AG09319 (cell line): ENCODE measurements around the gene MICU1.
A peak's percentile ranks its signal among the peaks of the same experiment; 100 is the strongest.
"Not testable (repeated sequence)": the region's sequence is repeated elsewhere in the genome, so short reads cannot be mapped to it uniquely, and the experiment has no call there.

Experiments used
- DNase-seq: peaks from one replicate; pipeline ENCODE4 v3.0.0-alpha.2; 2010; ENCODE audit warnings: low read depth; ENCODE audit errors: extremely low read depth
- CTCF ChIP-seq: IDR thresholded peaks from 2 replicates; pipeline ENCODE4 v1.5.1; 2011; ENCODE audit warnings: low read depth, mild to moderate bottlenecking, inconsistent platforms, low read length, moderate library complexity

MICU1 gene

DNA sequence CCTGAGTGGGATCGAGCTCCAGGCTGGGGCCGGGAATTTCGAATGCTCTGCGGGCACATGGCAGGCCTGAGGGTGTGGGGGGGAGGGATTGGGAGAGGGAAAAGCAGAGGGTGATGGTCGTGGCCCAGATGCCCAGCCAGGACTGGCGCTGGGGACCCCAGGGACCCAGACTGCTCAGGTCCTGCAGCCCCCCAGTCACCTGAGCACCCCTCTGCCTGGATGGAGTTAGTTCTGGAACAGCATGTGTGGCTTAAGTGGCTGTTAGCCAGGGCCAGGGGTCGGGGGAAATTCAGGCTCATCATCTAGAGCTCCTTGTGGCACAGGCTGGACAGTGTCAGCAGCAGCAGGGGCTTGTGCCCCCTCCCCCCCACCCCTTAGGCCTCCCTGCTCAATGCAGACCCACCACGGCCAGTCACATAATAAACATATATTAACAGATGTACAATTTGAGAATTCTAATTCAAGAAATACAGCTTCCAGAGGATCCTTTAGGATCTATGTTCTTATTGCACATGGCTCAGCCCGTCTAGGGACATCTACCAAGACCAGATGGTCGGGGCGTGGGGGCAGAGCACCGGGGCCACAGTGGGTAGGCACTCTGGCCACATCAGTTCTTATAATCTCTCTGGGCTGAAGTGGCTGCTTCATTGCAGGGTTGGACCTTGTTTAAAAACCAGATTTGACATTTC, 293.3 kb downstream of the MICU1 start:
- DNase-seq, result no peak
- no peak for TF ChIP-seq CTCF

- no peak; the same call in 1 of the 2 replicates for TF ChIP-seq CTCF
- no peak for DNase-seq
Observed at GRCh38 chr10:72331575-72332422, 294.1 kb downstream of the MICU1 start.

DNA sequence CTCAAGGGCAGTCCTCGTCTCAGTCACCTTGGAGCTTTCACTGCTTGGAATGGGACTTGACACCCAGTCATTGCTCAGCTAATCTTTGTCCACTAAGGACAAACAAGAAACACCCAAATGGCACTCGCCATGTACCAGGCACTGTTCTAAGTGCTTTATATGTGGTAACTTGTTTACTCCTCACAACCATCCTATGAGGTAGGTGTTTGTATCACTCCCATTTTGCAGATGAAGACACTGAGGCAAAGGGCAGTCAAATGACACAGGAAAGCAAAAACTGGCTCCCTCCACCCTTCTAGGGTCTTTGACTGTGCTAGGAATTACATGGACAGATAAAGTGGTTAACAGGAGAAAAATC, 295.8 kb downstream of the MICU1 start:
- no peak for TF ChIP-seq CTCF
- DNase-seq, result no peak

DNA sequence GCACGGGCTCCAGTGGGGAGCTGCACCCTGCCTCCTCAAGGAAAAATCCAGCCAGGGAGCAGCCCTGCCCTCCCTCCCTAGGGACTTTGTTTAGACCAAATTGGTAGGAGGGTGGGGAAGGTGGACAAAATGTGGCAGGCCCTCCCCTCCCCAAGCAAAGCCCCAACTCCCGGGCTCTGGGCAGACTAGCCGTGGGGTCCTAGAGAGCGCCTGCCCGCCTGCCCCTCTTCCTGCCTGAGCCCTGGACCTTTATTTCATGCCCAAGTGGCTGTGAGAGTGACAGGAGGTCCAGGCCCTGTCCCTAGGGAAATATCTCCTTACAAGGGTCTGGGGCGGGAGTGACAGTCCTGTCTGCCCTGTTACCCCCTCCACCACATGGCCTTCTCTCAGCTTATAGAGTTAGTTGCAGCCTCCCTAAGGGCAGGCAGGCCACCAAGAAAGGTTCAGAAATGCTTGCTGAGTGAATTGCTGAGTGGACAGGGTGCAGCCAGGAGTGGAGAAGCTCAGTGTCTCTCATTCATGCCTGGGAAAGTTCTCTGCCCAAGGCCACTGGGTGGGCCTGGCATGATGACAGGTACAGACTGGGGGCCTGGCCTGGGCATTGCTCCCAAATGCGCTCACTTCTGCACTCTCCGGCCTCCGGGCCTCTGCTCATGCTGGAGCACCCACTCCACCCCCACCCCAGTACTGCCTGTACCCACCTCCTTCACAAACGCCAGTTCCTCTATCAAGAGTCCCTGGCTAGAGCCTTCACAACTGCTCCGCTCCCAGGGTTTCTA, 296.4 kb downstream of the MICU1 start:
- no peak for TF ChIP-seq CTCF
- no peak for DNase-seq

GRCh38 chr10:72328829-72329204, 297.1 kb downstream of the MICU1 start:
- DNase-seq, result no peak
- TF ChIP-seq CTCF, result no peak

DNA sequence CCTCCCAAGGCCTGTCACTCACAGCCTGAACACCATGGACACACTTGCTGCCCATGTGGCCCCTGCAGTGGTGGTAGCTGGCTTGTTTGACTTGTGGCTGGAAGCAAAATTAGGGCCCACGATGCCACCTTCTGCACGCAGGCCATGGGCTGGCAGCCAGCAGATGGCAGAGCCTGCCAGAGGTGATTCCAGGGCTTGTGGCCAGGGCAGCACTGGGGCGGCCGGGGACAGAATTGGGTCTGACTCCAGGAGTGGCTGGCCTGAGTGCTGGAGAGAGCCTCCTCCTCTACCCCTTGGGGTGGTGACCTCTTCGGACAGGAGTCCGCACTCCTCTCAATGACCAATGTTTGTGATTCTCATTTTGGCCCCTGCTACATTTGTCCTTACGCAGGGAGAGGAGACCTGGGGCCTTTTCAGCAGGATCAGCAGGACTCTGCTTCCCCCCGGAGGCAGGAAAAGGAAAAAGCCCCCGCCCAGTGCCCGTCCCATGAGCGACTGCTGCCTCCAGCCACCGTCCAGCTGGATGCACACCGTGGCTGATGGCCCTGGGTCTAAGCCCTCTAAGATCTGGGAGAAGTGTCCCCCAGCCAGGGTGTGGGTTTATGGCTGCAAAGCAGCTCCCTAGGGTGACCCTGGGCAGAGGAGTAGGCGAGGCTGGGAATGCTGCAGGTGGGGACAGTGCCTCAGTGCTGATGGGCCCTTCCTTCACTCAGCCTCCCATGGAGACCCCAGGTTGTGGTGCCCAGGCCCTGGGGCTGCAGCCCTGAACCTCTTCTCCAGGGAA, 297.6 kb downstream of the MICU1 start:
- no peak for DNase-seq
- TF ChIP-seq CTCF, result peak; percentile 74

DNA sequence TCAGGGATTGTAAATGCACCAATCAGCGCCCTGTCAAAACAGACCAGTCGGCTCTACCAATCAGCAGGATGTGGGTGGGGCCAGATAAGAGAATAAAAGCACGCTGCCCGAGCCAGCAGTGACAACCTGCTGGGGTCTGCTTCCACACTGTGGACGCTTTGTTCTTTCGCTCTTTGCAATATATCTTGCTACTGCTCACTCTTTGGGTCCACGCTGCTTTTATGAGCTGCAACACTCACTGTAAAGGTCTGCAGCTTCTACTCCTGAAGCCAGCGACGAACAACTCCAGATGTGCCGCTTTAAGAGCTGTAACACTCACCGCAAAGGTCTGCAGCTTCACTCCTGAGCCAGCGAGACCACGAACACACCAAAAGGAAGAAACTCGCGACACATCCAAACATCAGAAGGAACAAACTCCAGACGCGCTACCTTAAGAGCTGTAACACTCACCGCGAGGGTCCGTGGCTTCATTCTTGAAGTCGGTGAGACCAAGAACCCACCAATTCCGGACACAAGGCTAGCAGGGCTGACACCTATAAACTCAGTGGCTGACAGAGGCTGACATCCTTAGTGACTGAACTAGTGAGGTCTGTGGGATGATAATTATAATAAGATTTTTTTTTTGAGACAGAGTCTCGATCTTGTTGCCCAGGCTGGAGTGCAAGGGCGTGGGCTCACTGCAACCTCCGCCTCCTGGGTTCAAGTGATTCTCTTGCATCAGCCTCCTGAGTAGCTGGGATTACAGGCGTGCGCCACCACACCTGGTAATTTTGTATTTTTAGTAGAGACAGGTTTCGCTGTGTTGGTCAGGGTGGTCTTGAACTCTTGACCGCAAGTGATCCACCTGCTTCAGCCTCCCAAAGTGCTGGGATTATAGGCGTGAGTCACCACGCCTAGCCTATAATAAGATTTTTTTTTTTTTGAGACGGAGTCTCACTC, 298.9 kb downstream of the MICU1 start:
- DNase-seq, result not testable (repeated sequence)

DNA sequence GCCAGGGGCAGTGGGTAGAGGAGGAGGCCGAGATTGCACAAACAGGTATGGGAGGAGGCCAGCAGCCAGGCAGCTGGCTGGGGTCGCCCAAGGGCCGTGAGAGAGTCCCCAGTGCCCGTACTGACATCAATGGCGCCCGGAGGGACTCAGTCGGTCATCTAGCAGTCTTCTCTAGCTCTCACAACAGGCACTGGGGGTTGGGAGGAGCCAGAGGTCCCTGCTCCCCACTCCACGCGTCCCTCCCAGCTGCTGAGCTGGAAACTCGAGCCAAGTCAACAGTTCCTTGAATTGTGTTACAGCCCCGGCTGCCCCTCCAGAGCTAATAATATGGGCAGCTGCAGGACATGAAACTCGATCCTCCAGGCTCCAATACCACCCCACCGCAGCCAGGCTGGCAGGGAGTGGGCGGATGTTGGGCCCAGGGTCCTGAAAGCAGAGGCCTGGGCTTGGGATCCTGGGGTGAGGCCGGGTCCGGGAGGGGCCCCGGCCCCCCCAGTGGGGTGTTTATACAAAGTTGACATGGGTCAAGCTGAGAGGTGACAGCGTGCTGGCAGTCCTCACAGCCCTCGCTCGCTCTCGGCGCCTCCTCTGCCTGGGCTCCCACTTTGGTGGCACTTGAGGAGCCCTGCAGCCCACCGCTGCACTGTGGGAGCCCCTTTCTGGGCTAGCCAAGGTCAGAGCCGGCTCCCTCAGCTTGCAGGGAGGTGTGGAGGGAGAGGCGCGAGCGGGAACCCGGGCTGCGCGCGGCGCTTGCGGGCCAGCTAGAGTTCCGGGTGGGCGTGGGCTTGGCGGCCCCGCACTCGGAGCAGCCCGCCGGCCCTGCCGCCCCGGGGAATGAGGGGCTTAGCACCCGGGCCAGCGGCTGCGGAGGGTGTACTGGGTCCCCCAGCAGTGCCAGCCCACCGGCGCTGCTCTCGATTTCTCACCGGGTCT, 300.4 kb downstream of the MICU1 start:
- not testable (repeated sequence) for DNase-seq
